ENCODE results near the gene CIART. TPM values are rescaled to one million over a fixed set of nuclear protein-coding genes. Genes with fewer than 3 reads are reported as not detected.
"Not testable (repeated sequence)": the region's sequence is repeated elsewhere in the genome, so short reads cannot be mapped to it uniquely, and the experiment has no call there.

Gene CIART
- total RNA-seq, 1 donor from 2014 or later, result 1.5 TPM

DNA sequence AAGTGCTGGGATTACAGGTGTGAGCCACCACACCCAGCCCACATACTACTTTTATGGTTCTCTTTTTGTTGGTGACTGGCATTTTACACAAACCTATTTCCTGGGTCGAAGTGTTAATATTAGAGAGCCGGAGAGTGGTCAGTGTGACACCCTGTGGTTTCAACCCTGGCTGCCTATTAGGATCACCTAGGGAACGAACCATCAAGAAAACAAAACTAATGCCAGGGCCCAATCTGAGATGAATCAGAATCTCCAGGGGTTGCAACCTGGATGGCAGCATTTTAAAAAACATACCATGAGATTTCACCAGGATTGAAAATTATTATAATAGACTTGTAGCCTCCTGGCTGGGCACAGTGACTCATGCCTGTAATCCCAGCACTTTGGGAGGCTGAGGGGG is 17.4 kb downstream of the CIART start:
- intact Hi-C loops (cut with micrococcal nuclease), result no loop called here

DNA sequence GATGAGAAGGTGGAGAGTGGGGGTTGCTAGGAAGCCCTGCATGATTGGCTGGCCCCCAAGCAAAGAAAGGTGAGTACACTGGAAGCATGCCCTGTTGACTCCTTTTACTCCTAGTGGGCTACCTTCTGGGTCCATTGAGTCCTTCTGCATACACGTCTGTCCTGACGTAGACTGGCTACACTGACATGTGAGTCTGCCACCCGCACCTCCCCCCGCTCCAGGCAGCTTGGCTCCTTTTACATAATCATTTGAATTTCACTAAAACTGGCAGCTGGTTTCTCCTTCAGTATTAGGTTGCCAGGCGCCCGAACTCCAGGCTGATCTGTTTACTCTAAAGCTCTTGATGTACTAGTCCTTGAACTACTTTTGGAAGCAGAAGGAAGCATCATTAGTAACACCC is 20.0 kb downstream of the CIART start:
- intact Hi-C loops (cut with micrococcal nuclease), result no loop called here

DNA sequence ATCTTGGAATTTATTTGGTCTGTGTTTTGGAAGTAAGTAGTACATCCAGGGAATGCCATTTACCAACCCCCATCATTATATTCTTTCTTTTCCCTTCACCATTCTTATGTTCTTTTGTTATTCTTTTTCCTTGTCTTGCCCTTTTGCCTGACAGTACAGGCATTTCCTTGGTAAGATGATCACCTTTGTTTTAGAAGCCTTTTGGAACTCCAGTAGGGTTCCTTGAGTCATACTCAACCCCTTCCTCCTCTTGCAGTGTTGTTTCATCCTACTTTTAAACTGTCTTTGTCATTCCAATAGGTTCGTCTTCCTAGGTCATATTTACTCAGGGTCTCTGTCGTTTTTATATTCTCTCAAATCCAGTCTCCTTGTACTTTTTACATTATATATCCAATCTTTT is 20.5 kb downstream of the CIART start:
- intact Hi-C loops (cut with micrococcal nuclease), result no loop called here

GRCh38 chr1:150308585-150308984 is 26.2 kb downstream of the CIART start:
- intact Hi-C loops (cut with micrococcal nuclease), result not testable (repeated sequence)

DNA sequence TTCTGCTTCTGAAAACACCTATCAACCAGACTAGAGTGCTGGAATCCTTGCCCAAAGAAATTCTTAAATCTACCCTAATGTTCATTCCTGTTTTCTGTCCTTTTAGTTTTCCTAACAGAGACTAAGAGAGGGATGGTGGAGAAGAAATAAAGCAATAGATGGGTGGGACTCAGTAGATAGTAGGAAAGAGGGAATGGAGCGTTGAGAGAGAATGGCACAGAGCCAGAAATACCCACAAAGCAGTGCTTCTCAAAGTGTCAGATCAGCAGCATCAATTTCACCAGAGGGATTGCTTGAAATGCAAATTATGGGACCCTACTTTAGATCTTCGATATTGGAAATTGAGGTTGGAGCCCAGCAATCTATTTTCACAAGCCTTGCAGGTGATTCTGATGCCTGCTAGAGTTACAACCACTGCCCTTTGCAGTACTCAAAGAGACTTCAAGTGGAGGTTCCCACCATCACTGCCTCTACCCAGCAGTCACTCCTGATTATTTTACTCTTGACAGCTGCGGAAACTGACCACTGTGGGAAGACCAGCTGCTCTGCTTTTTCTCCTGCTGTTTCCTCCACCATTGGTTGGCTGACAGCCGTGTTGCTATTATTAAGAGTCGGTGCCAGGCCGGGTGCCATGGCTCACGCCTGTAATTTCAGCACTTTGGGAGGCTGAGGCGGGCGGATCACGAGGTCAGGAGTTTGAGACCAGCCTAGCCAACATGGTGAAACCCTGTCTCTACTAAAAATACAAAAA is 27.6 kb downstream of the CIART start:
- intact Hi-C loops (cut with micrococcal nuclease), result no loop called here

GRCh38 chr1:150311762-150312161 is 29.4 kb downstream of the CIART start:
- intact Hi-C loops (cut with micrococcal nuclease), result no loop called here

GRCh38 chr1:150314691-150315090 is 32.3 kb downstream of the CIART start:
- intact Hi-C loops (cut with micrococcal nuclease), result not testable (repeated sequence)

DNA sequence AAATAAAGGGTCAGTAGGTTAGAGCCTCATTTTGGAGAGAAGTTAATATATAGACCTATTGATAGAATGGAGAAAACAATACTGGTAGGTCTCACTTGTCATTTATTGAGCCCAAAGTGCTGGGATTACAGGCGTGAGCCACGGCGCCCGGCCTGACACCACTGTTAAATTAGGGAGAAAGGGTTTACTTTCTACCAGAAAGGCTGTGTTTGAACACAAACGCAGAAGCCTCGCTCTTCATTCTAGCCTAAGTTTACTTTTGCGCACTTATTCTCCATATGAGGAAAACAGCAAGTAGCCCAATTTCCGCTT is 38.3 kb downstream of the CIART start:
- intact Hi-C loops (cut with micrococcal nuclease), result loop anchor here (2.0 kb wide), 1 partner anchor 42 kb away; no protein-coding TSS in a partner anchor

- intact Hi-C loops (cut with micrococcal nuclease), result loop anchor here (1.0 to 2.0 kb wide), 4 partner anchors 41 to 166 kb away; partner anchors contain the start of genes ANP32E, APH1A and TARS2
These were observed 39.4 kb downstream of the CIART start for GRCh38 chr1:150321826-150322166.

DNA sequence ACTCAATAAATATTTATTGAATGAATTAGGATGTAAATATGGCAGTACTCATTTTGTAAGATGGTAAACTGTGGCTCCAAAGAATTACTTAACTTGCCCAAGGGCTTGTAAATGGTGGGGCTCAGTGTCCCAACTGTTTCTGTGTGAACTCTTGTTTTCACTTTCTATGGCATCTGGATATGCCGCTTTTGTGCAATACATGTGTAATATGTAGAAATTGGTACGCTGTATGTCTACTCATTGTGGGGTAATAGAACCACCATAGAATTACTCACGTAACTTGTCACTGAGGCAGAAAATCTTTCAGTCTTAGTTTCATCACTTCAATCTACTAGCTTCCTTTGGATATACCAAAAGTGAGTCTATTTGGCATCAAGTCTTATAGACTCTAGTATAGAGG is 40.0 kb downstream of the CIART start:
- intact Hi-C loops (cut with micrococcal nuclease), result loop anchor here (1.0 kb wide), 1 partner anchor 165 kb away; the partner anchor contains the start of gene TARS2

DNA sequence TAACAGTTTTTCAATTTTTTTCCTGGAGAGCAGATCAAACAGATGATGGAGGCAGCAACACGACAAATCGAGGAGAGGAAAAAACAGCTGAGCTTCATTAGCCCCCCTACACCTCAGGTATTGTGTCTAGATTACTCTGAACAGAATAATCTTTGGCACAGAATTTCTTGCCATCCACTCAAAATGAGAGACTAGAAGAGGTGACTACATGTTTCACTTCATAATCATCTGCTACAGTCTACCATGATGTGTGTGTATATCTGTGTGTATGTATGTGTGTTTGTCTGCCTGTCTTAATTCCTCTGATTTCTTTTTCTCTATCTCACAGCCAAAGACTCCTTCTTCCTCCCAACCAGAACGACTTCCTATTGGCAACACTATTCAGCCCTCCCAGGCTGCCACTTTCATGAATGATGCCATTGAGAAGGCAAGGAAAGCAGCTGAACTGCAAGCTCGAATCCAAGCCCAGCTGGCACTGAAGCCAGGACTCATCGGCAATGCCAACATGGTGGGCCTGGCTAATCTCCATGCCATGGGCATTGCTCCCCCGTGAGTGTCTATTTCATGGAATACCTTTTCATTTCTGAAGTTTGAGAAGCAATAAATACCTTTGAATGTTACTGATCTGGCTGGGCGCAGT is 50.4 kb downstream of the CIART start:
- intact Hi-C loops (cut with micrococcal nuclease), result no loop called here

Other genes starting within 250 kb of the CIART start
- 29.6 and 32.7 TPM in 2 replicates for gene VPS45, start 214.8 kb upstream of the CIART start, total RNA-seq
- gene PLEKHO1, start 132.6 kb upstream of the CIART start, total RNA-seq, result 70.0 and 71.3 TPM in 2 replicates
- gene ANP32E, start 46.4 kb upstream of the CIART start, total RNA-seq, result 170 and 171 TPM in 2 replicates
- gene CA14, start 24.8 kb upstream of the CIART start, total RNA-seq, result not detected in 2 replicates
- gene APH1A, start 13.5 kb upstream of the CIART start, total RNA-seq, result 136 and 138 TPM in 2 replicates
- 1.1 and 1.5 TPM in 2 replicates for gene C1orf54, start 9.8 kb upstream of the CIART start, total RNA-seq
- 61.8 and 67.2 TPM in 2 replicates for gene MRPS21, start 11.3 kb downstream of the CIART start, total RNA-seq
- gene PRPF3, start 39.0 kb downstream of the CIART start, total RNA-seq, result 91.8 TPM in 2 replicates
- gene RPRD2, start 81.6 kb downstream of the CIART start, total RNA-seq, result 33.2 and 33.6 TPM in 2 replicates
- 38.7 and 40.2 TPM in 2 replicates for gene TARS2, start 204.9 kb downstream of the CIART start, total RNA-seq
- 1.2 and 1.6 TPM in 2 replicates for gene ECM1, start 225.6 kb downstream of the CIART start, total RNA-seq
- gene FALEC, start 233.2 kb downstream of the CIART start, total RNA-seq, result not detected in 2 replicates